GM19035 (cell line): ENCODE data around the gene HYAL1.
A peak's percentile ranks its signal among the peaks of the same experiment; 100 is the strongest.
"Not testable (repeated sequence)": the region's sequence is repeated elsewhere in the genome, so short reads cannot be mapped to it uniquely, and the experiment has no call there.

ENCODE experiments used
- ATAC-seq: cut with Tn5 transposase; IDR thresholded peaks from one replicate; pipeline ENCODE4 v1.9.1; 2021; ENCODE audit not compliant: unreplicated experiment

The HYAL1 gene

DNA sequence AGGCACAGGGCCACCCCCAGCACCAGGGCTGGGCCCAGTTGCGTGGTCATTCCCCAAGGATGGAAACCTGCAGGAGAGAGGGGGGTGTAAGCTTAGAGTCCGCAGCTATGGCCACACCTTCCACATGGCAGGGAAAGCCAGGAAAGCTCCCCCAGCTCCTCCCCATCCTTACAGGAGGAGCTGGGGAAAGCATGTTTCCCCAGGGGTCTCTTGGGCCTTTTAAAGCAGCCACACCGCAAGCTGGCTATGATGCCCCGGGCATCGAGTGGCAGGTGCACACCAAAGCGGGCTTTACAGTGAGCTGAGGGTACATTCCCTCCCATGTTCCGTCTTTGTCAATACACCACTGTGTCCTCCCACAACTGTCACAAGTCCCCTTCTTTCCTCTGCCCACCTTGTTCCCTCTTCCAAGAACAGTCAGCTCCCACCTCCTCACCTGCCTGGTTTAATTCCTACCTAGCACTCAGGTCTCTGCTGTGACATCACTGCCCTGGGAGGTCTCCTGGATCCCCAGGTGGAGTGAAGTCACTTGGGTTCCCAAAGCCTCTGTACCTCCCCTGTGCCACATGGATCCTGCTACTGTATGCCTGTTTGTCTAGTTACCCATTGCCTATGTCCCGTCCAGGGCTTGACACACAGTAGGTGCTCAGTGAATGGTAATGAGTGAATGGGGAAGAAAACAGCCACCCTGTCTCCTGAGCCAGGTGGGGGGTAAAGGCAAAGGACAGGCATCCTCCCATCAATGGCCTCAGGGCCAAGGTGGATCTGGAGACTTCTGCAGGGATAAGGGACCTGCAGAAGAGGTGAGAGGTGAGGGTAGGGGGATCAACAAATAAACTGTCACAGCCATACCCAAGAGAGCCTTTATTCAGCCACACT is 7.6 kb downstream of the HYAL1 start:
- no peak for ATAC-seq

DNA sequence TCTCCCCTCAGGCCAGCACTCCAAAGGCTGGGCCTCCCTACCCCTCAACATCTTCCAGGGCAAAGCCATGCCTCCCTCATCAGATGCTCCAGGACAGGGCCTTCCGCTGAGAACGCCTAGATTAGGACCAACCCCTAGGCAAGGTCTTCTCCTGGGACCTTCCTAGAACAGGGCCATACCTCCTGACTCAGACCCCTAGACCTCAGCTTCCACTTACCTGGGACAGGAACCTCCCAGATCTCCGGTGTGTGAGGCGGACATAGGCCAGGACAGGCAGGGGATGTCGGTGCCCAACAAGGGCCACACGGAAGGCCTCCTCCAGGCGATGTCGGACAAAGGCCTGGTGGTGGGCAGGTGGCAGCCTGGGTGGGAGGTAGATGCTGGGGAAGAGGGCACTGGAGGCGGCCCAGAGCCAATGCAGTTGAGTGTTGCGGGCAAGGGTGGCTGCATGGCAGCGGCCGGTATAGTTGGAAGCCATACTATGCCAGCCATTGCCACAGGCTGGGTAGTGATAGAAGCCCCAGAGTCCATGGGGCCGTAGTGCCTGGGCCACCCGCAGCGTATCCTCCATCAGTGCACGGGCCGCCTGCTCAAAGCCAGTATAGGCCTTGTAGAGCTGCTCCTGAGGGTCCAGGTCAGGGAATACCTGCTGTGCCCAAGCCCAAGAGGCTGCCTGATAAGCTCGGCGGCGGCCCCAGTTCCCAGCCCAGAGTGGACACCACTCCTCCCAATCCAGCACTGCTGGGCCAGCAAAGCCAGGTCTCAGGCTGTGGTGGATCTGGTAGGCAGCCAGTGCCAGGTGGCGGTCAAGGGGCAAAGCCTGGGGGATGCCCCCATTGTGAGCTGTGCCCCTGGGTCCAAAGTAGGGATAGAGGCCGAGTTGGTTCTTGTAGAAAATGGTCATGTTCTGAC is 8.6 kb downstream of the HYAL1 start:
- no peak for ATAC-seq

DNA sequence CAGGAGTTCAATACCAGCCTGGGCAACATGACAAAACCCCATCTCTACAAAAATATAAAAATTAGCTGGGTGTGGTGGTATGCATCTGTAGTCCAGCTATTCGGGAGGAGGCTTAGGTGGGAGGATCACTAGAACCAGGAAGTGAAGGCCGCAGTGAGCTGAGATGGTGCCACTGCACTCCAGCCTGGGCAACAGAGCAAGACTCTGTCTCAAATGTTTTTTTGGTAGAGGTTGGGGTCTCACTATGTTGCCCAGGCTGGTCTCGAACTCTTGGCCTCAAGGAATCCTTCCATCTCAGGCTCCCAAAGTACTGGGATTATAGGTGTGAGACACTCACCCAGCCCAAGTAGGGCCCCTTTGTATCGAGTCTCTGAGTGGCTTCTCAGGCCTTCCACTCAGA is 9.3 kb downstream of the HYAL1 start:
- ATAC-seq, result no peak

DNA sequence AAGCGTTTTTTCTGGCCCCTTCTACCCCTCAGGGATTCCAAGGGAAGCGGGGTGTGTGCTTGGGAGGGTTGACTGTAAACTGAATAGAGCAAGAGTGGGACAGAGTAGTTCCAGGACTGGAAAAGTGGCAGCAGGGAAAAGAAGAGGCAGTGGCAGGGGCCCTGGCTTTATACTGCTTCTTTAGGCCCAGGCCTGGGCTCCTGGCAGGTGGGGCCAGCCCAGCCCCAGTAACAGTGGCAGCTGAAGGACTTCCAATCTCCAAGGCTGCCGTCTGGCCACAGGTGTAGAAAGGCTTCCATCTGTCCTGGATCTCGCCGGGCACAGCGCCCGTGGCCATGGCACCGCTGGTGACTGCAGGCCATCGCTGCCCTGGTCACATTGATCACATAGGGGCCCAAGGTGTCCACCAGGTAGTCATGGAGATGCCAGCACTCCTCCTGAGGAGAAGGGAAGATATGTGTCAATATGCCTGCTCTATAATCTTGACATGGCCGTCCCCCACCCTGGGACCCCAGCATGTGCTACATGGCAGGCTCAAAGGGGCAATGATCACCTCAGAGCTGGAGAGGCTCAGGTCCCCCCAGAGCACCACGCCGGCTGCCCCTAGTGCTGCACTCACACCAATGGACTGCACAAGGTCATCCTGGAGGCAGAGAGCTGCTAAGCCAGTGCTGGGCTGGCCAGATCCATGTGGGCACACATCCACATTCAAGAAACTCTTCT is 10.1 kb downstream of the HYAL1 start:
- no peak for ATAC-seq

DNA sequence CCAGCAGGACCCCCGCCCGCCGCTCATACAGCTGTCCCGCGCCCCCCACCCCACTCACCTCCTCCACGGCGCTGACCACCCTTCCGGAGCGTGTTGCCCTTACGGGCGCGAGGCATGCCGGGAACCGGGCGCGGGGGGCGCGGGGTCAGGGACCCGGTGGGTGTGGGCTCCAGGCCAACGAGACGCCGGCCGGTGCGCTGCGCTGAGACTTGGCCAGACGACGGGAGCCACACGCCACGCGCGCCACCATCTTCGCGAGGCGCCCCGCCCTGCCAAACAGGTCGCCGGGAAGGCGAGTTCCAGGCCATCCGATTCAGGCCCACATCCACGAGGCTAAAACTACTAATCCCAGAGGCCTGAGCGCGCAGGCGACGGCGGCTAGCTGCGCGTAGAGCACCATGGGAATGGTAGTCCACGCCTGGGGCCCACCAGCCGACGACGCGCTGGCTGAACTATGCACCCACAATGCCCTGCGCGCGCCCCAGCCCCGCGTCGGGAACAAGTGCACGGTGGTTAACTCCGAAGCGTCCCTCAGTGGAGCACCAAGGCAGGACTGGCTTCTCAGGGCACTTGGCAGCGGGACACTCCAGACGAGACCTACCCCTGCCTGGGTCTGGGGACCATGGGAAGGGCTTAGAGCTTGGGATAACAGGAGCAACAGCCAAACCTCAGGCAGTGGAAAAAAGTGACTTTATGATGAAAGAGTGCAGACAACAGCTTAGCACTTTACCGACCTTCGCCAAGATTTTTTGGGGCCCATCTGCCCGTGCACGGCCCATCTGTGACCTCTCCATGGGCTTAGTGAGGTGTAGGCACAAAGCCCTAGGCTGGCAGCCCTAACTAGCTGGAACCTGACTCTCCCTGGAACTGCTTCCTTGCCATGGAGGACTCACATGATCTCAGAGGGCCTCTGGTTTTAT is 11.0 kb downstream of the HYAL1 start, which contains the start of gene IFRD2:
Gene IFRD2, minus strand, starts transcription at position 271 of the 920 bp plus-strand sequence. Its CDS starts 155 bp downstream, at position 116.
- ATAC-seq, result peak; percentile 94

DNA sequence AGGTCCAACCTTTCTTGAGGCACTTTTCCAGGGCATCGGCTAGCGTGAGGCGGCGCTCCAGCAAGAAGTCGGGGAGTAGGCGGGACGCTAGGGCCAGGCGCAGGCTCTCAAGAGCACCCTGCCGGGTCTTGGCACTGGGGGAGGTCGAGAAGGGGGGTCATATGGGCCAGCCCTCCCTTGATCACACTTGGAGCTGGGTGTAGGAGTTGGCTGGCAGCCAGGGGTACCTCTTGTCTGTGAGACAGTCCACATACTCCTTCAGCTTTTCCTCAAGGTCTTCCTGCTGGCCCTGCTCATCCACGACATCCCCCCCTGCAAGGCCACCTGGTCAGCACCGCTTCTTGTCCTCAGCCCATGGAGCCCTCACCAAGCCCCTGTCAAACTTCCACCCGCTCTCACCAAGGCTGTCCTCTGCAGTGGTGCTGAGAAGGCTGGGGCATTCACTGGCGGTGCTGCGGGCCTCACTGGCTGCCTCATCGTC is 13.2 kb downstream of the HYAL1 start:
- ATAC-seq, result no peak

DNA sequence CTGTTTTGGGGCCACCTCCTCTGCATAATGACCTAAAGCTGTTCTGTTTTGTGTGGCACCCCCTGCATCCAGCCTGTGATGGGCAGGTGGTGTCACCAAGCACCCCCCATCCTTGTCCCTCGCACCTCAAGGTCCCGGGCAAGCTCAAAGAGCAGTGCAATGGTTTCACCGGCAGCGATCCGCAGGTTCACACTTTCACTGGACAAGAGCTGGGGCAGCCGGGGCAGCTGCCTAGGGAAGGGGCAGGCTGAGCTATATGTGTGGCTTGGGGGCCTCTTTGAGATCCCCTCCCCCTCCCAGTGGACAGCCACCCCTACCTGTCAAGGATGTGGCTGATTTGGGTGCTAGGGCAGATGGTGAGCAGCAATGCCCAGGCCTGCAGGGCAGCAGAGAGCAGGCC is 14.2 kb downstream of the HYAL1 start:
- no peak for ATAC-seq

DNA sequence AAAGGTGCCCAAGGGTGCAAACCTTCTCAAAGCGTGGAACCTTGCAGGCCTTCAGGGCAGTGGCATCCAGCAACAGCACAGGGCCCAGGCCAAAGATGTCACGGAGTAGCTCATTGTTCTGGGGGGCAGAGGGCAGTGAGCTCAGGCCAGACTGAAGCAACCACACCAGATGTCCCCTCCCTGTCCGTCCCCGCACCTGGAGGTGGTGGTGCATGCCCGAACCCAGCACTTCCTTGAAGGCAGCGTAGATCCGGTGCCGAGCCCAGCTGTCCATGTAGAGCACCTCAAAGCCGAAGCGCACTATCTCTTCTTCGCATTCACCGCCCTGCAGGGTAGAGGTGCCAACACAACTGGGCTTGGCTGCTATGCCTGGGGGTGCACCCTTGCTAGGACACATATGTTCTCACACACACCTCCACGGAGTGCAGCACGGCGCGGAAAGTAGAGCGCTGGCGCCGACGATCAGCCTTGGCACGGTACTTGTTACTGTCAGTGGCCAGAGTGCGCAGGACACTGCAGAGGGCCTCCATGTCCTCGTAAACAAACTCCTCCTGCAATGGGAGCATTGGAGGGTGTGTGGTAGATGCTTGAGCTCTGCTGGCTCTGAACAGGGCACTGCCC is 14.9 kb downstream of the HYAL1 start:
- no peak for ATAC-seq

DNA sequence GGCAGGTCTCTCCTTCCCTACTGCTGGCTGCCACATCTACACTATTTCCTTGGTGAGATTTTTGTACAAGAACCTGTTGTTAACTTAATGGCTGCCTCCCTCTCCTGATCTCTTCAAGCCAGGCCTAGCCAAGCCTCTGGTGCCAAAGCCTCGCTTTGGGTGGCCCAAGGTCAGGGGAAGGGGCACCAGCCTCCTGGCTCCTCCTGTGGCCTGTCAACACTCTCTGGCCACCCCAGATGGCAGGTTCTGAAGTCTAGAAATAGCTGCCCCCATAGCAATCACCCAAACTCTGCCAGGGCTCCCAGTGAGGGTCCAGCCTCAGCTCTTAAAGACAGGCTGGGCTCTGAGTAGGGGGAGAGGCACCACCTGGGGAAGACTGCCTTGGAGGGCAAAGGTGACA is 16.1 kb downstream of the HYAL1 start:
- ATAC-seq, result no peak

DNA sequence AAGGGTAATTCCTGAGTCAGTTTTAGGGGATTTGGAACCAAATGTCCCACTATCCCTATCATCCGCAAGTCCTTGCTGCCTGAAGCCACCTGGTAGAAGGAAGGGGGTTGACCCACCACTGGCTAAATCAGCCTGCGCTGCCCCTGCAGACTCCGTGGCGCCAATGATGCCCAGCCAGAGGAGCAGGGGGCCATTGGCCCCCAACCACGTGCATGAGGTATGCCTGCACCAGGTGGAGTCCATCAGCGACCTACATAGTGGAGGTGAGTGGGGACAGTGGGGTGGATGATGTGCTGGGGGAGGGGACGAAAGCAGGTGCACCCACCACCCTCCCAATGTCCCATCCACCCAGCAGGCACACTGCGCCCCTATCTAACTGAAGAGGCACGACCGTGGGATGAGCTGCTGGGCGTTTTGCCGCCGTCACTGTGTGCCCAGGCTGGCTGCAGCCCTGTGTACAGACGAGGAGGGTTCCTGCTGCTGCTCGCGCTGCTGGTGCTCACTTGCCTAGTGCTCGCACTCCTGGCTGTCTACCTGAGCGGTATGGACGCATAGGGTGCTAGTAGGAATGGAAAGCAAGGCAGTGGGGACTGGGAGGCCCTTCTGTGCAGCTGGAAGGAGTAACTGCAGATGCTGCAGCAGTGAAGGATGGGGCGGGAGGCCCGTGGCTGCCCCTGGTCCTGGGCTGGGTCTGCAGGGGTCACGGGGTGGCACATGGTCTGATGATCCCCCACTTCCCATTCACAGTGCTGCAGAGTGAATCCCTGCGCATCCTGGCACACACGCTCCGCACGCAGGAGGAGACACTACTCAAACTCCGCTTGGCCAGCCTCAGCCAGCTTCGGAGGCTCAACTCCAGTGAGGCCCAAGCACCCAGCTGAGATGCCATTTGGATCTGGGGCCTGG is 16.8 kb downstream of the HYAL1 start:
- no peak for ATAC-seq

DNA sequence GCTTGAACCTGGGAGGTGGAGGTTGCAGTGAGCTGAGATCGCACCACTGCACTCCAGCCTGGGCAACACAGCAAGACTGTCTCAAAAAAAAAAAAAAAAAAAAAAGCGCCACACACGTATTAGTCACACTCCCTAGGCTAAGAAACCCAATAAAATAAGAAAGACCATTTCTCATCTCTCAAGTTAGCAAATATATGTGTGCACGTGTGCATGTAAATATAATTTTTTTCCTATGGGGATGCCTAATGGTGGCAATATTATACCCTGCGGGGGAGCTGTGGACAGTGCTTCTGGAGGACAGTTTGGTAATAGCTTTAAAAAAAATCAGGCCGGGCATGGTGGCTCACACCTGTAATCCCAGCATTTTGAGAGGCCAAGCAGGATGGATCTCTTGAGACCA is 19.3 kb downstream of the HYAL1 start:
- ATAC-seq, result not testable (repeated sequence)

DNA sequence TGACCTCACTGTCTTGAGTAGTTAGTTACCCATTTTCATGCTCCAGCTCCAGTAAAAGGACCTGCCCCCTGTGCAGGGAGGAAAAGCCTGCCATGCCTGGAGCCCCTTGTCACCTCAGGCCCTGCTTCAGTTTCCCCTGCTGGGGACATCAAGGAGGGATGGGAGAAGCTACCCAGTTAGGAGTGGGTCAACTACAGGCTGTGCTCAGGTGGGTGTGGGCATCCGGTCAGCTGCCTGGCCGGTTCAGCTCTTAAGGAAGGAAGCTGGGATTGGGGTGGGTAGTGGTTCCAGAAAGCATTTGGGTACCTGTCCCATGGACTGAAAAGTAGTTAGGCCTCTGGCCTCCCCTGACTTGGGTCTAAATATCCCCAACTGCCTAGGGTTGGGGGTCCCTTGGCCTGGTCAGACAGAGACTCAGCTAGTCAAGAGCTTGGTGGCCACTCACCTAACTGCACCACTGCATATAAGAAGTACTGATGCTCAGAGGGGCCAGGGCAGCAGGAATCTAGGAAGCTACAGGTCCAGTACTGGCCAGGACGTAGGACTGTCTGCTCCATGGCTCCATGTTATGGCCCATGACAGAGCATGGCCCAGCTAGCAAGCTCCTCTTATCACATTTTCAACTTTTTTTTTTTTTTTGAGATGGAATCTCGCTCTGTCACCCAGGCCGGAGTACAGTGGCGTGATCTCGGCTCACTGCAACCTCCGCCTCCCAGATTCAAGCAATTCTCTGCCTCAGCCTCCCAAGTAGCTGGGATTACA is 23.9 kb downstream of the HYAL1 start:
- ATAC-seq, result no peak

DNA sequence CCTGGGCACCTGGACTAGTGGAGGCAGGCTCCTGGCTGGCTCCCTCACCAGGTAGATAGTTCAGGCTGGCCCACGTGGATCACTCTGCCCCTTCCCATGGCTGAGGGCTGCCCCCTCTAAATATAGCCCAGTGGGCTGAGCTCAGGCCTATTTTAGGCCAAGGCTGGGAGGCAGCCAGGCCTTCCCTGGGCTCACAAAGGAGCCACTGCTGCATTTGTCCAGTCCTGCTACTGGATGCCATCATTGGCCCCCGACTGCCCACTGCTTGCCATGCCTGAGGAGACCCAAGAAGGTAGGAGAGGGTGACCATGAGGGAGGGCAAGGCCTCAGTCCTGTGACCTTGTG is 24.5 kb downstream of the HYAL1 start, which contains the start of gene LSMEM2:
Gene LSMEM2, plus strand, starts transcription at position 208 of the 345 bp plus-strand sequence. Its CDS starts 27 bp downstream, at position 235.
- no peak for ATAC-seq

DNA sequence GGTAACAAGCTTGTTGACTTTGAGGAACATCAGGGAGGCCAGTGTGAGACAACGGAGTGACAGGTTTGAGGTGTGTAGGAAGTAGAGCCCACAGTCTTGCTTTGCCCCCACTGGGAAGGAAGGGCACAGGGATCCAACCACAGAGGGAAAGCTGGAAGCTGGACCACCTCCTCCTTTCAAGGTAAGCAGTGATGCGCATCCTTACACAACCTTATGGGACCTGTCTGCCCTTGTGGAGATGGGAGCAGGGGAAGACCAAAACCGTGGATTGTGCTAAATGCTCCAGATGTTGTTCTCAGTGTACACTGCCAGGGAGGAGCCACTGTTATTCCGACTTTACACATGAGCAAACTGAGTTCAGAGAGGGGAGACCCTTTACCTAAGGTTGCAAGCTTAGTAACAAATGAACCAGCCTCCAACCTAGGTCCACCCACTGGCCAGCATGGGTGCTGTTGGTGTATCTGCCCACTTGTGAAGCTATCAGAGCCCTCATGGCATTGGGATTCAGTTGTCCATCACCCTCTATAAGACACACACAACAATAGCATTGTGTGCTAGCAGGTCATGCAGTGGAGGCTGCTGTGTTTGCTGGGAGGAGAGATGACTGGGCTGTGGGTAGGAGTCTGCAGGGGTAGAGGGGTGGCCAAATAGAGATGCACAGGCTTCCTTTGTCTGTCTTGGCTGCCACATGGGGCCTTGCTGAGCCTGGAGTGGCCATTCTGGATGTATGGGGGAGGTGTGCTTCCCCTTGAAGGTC is 25.1 kb downstream of the HYAL1 start:
- ATAC-seq, result no peak

DNA sequence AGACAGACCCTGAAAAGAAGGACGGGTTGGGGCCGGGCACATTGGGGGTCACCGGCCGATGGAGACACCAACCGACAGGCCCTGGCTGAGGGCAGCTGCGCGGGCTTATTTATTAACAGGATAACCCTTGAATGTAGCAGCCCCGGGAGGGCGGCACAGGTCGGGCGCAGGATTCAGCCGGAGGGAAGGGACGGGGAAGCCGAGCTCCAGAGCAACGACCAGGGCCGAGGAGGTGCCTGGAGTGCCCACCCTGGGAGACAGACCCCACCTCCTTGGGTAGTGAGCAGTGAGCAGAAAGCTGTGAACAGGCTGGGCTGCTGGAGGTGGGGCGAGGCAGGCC is 26.6 kb downstream of the HYAL1 start:
- no peak for ATAC-seq

DNA sequence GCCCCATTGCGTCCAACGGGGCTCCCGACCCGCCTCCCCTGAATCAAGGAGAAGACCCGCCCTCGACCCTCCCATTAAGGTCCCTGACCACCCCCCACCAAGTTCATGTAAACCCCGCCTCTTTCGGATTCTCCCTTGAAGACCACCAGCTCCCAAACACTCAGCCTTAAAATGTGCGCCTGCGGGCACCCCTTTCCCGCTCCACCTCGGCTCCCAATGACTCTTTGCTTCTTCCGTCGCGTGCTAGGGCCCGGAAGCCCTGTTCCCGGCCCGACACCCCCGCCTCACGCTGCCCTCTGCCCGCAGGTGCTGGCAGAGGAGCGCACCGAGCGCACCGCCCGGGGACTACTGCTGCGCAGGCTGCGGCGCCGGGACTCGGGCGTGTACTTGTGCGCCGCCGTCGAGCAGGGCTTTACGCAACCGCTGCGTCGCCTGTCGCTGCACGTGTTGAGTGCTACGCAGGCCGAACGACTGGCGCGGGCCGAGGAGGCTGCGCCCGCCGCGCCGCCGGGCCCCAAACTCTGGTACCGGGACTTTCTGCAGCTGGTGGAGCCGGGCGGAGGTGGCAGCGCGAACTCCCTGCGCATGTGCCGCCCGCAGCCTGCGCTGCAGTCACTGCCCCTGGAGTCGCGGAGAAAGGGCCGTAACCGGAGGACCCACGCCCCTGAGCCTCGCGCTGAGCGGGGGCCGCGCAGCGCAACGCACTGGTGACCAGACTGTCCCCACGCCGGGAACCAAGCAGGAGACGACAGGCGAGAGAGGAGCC is 27.2 kb downstream of the HYAL1 start:
- no peak for ATAC-seq
